ENCODE measurements around the gene DOK4. TPM values are rescaled to one million over a fixed set of nuclear protein-coding genes. Genes with fewer than 3 reads are reported as not detected.

DOK4 gene
- total RNA-seq, 1 experiment from 2014 or later = 13.1 TPM

- no peaks in the 10 kb centered on the region for H3K27me3 ChIP-seq (ENCODE audit: insufficient read depth, low read length)
- H2BK5ac ChIP-seq (ENCODE audit: insufficient read length, low read length) = no peak overlapping the region
- no peak overlapping the region for H4K5ac ChIP-seq (ENCODE audit: insufficient read length, low read depth, low read length)
- H2AFZ ChIP-seq (ENCODE audit: low read length) = no peak overlapping the region
- no peak overlapping the region for H3K4me3 Mint-ChIP-seq
- H2AK5ac ChIP-seq (ENCODE audit: insufficient read length, low read length) = no peak overlapping the region
- no peaks in the 10 kb centered on the region for H3K79me2 ChIP-seq (ENCODE audit: insufficient read depth, low read length)
- H2BK12ac ChIP-seq (ENCODE audit: insufficient read length, low read depth, low read length) = no peak overlapping the region
- H3K23ac ChIP-seq (ENCODE audit: insufficient read length, low read depth, low read length) = no peak overlapping the region
- no peaks in the 10 kb centered on the region; the same call in 1 of the 2 replicates for H3K27me3 Mint-ChIP-seq (ENCODE audit: low read depth)
- no peaks in the 10 kb centered on the region for H3K9me3 ChIP-seq (ENCODE audit: control insufficient read depth, low read depth, low read length)
- H4K20me1 ChIP-seq (ENCODE audit: control insufficient read depth, insufficient read depth, insufficient read length) = no peaks in the 10 kb centered on the region
- H2BK120ac ChIP-seq (ENCODE audit: low read depth, low read length, poor library complexity, severe bottlenecking) = no peak overlapping the region
- H3K27ac ChIP-seq (ENCODE audit: insufficient read length, low read depth, low read length) = no peak overlapping the region
- H2BK15ac ChIP-seq (ENCODE audit: low read depth, low read length) = no peak overlapping the region
- no CpG with 5 or more reads among the region's 10 CpGs for WGBS (ENCODE audit: extremely low coverage, insufficient read length, low lambda C conversion rate)
- H3K18ac ChIP-seq (ENCODE audit: insufficient read length, low read depth, low read length) = no peak overlapping the region
- H3T11ph ChIP-seq (ENCODE audit: low read length) = no peak overlapping the region
- DNase-seq = no peak
- H3K14ac ChIP-seq (ENCODE audit: insufficient read depth, low read length) = no peak overlapping the region
- TF ChIP-seq CTCF (conservative IDR thresholded peaks at IDR 0.05) = no peak
- H3K4me1 Mint-ChIP-seq = peaks cover 0 to 5% of the 10 kb centered on the region in 2 experiments; a peak in 1 of 4 replicates
- peaks cover 20 to 50% (median 49%) of the 10 kb centered on the region in 3 experiments; a peak in 6 of 7 replicates for H3K36me3 Mint-ChIP-seq (ENCODE audit: insufficient read depth in 1 of 3, low read depth in 3 of 3)
- peaks cover 4% of the 10 kb centered on the region for H3K23me2 ChIP-seq (ENCODE audit: insufficient read length, low read depth, low read length, poor library complexity, severe bottlenecking)
- H3K4me1 ChIP-seq (ENCODE audit: insufficient read depth, low read length) = no peaks in the 10 kb centered on the region
- H3K9ac ChIP-seq (ENCODE audit: extremely low read depth, insufficient read length, low read length) = no peak overlapping the region
- no peak overlapping the region for H2BK20ac ChIP-seq (ENCODE audit: low read depth, low read length, poor library complexity, severe bottlenecking)
- H4K8ac ChIP-seq (replicated peaks; ENCODE audit: insufficient read length, low read depth, low read length) = no peak overlapping the region
- no peaks in the 10 kb centered on the region for H3K79me1 ChIP-seq (ENCODE audit: insufficient read depth, low read depth, low read length, poor library complexity, severe bottlenecking)
- H3K4ac ChIP-seq (ENCODE audit: low read depth, low read length) = no peak overlapping the region
- no peak overlapping the region for H4K91ac ChIP-seq (ENCODE audit: insufficient read length, low read depth, low read length)
- H3K27ac Mint-ChIP-seq = no peak overlapping the region
- no peak overlapping the region for H3K4me2 ChIP-seq (ENCODE audit: insufficient read depth, insufficient read length, low read length)
- no peak overlapping the region for H3K56ac ChIP-seq (ENCODE audit: insufficient read length, low read depth, low read length)
- H3K9me3 Mint-ChIP-seq = no peaks in the 10 kb centered on the region
These were observed 34.3 kb downstream of the DOK4 start for GRCh38 chr16:57452021-57452420.

Measured in H9 (cell line).